ENCODE data around the gene ZNF592.

DNA sequence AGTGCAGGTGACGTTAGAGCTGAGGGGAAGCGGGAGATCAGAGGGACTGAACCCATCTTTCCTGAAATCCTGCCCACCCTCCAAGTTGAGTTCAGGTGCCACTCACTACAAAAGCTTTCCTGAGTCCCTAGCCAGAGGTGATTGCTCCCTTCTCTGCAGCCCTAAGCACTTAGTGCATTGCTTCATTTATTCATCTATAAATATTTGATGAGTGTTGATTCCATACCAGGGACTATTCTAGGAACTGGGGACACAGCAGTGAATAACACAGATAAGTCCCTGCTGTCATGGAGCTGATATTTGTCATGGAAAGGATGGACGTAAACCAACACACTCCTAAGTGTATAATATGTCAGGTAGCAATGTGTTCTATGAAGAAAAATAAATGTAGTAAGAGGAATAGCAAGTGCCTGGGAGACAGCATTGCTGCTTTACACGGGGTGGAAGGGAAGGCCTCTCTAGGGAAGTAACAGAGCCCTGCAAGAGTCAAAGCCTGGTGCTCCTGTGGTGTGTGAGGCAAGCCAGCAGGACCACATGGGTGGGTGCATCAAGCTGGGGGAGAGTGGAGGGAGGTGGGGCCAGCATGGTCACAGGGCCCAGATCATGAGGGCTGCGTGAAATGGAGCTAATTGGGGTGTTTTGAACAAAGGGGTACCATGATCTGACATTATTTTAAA lies 87.4 kb downstream of the ZNF592 start:
- TF ChIP-seq, protein P1, sequence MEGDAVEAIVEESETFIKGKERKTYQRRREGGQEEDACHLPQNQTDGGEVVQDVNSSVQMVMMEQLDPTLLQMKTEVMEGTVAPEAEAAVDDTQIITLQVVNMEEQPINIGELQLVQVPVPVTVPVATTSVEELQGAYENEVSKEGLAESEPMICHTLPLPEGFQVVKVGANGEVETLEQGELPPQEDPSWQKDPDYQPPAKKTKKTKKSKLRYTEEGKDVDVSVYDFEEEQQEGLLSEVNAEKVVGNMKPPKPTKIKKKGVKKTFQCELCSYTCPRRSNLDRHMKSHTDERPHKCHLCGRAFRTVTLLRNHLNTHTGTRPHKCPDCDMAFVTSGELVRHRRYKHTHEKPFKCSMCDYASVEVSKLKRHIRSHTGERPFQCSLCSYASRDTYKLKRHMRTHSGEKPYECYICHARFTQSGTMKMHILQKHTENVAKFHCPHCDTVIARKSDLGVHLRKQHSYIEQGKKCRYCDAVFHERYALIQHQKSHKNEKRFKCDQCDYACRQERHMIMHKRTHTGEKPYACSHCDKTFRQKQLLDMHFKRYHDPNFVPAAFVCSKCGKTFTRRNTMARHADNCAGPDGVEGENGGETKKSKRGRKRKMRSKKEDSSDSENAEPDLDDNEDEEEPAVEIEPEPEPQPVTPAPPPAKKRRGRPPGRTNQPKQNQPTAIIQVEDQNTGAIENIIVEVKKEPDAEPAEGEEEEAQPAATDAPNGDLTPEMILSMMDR (IDR thresholded peaks at IDR 0.05): no peak
- no peak for TF ChIP-seq ZFX (IDR thresholded peaks at IDR 0.05; ENCODE audit: borderline replicate concordance)
